ENCODE results near the gene ZNF593OS. TPM values are rescaled to one million over a fixed set of nuclear protein-coding genes. Genes with fewer than 3 reads are reported as not detected.

ZNF593OS gene
- total and polyA plus RNA-seq, 10 of the 15 experiments (the other 5 are each of a cell fraction or from before 2014, with no cell fraction given), result 0.16 to 1.7 (median 0.59) TPM; not detected in 6

- RAD21 ChIA-PET (ENCODE audit: unreplicated experiment), result interaction anchor here (0.6 to 2.8 kb wide), 14 partner anchors 13 to 273 kb away, joined by 3 to 44 read pairs (median 3); partner anchors contain the start of genes CEP85, DHDDS and SH3BGRL3
- TF ChIP-seq SMARCA5 (IDR thresholded peaks at IDR 0.05), result no peak
- TF ChIP-seq, protein P1, sequence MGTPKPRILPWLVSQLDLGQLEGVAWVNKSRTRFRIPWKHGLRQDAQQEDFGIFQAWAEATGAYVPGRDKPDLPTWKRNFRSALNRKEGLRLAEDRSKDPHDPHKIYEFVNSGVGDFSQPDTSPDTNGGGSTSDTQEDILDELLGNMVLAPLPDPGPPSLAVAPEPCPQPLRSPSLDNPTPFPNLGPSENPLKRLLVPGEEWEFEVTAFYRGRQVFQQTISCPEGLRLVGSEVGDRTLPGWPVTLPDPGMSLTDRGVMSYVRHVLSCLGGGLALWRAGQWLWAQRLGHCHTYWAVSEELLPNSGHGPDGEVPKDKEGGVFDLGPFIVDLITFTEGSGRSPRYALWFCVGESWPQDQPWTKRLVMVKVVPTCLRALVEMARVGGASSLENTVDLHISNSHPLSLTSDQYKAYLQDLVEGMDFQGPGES (IDR thresholded peaks at IDR 0.05), result no peak
- SMC1A ChIA-PET (ENCODE audit: uncharacterized antibody, unreplicated experiment), result interaction anchor here (1.2 to 1.7 kb wide), 3 partner anchors 58 to 153 kb away, joined by 5 to 23 read pairs (median 8); partner anchors contain the start of gene CEP85
- WGBS (ENCODE audit: insufficient coverage, insufficient replicate concordance, low lambda C conversion rate, missing lambda C conversion rate), result 60% methylated on average over 4 of the region's 4 CpGs
- Histone ChIP-seq H3K36me3 (ENCODE audit: control insufficient read depth in 2 of 2, insufficient read depth in 2 of 2, low read length in 1 of 2) (no peaks in the 10 kb centered on the region; a peak in 1 of 4 replicates), H3K4me3 (no peak overlapping the region), H3K27ac (ENCODE audit: control insufficient read depth, insufficient read depth) (no peak overlapping the region), H3K9ac (ENCODE audit: control insufficient read depth, insufficient read depth, low read length) (no peak overlapping the region), H3K79me2 (ENCODE audit: control insufficient read depth, insufficient read depth, low read length) (peaks cover 12% of the 10 kb centered on the region), H2AFZ (ENCODE audit: control insufficient read depth, low read depth, low read length) (no peak overlapping the region), H3K4me2 (ENCODE audit: control insufficient read depth, insufficient read depth) (peak overlapping the region; percentile 34; the same call in 1 of the 2 replicates), H3K9me3 (replicated peaks; ENCODE audit: control insufficient read depth, insufficient read depth, low read length) (no peaks in the 10 kb centered on the region), H3K27me3 (replicated peaks in 1 of 2; ENCODE audit: control insufficient read depth in 2 of 2, insufficient read depth in 2 of 2, low read length in 1 of 2) (no peaks in the 10 kb centered on the region), H3K4me1 (ENCODE audit: control insufficient read depth, insufficient read depth, low read length) (peaks cover 12% of the 10 kb centered on the region), H4K20me1 (ENCODE audit: control insufficient read depth, insufficient read depth) (no peaks in the 10 kb centered on the region)
- no TSS peak for BruUV-seq (replicated peaks)
- DNase-seq (ENCODE audit: low read depth, low spot score) (no peak), ATAC-seq (no peak), FAIRE-seq (no peak)
- in situ Hi-C loops (cut with MboI) (no loop called here), intact Hi-C loops (cut with micrococcal nuclease; ENCODE audit: unreplicated experiment) (loop anchor here (1.0 to 10.0 kb wide), 3 partner anchors 65 to 226 kb away; partner anchors contain the start of gene CEP85)
- CTCF ChIA-PET, result interaction anchor here (0.6 to 5.8 kb wide), 29 partner anchors 10 to 301 kb away, joined by 3 to 110 read pairs (median 4); partner anchors contain the start of genes CD52, CEP85, DHDDS and SH3BGRL3
- POLR2A ChIA-PET, result interaction anchor here (1.3 to 2.0 kb wide), 2 partner anchors 62 to 65 kb away, joined by 4 to 11 read pairs; partner anchors contain the start of gene CEP85
Observed at GRCh38 chr1:26169198-26169554, 2.5 kb downstream of the ZNF593OS start.

GRCh38 chr1:26168410-26169197 lies 3.0 kb downstream of the ZNF593OS start, which contains the start of gene C1orf232:
Gene C1orf232, minus strand, starts transcription at chr1:26168963. Its CDS starts 464 bp downstream, at chr1:26168499.
- POLR2A ChIA-PET, result interaction anchor here (2.0 kb wide), 1 partner anchor 66 kb away, joined by 11 read pairs; the partner anchor contains the start of gene CEP85
- WGBS (ENCODE audit: insufficient coverage, insufficient replicate concordance, low lambda C conversion rate, missing lambda C conversion rate), result 53% methylated on average over 5 of the region's 5 CpGs
- peak within 1 kb of the TSS; percentile 72 for H2AFZ ChIP-seq (ENCODE audit: control insufficient read depth, low read depth, low read length)
- FAIRE-seq (no peak), ATAC-seq (no peak), DNase-seq (ENCODE audit: low read depth, low spot score) (no peak)
- H3K4me1 ChIP-seq (ENCODE audit: control insufficient read depth, insufficient read depth, low read length), result peaks cover 12% of the 10 kb centered on the region
- in situ Hi-C loops (cut with MboI), result no loop called here
- H3K36me3 ChIP-seq (ENCODE audit: control insufficient read depth in 2 of 2, insufficient read depth in 2 of 2, low read length in 1 of 2), result no peaks in the 10 kb centered on the region; a peak in 1 of 4 replicates
- intact Hi-C loops (cut with micrococcal nuclease; ENCODE audit: unreplicated experiment), result loop anchor here (1.0 to 10.0 kb wide), 3 partner anchors 66 to 226 kb away; partner anchors contain the start of gene CEP85
- H3K4me2 ChIP-seq (ENCODE audit: control insufficient read depth, insufficient read depth), result peak within 1 kb of the TSS; percentile 93
- H3K9ac ChIP-seq (ENCODE audit: control insufficient read depth, insufficient read depth, low read length), result peak within 1 kb of the TSS; percentile 90
- peaks cover 12% of the 10 kb centered on the region for H3K79me2 ChIP-seq (ENCODE audit: control insufficient read depth, insufficient read depth, low read length)
- H3K27ac ChIP-seq (ENCODE audit: control insufficient read depth, insufficient read depth), result peak within 1 kb of the TSS; percentile 79
- no peaks in the 10 kb centered on the region; the same call in 2 of the 3 replicates for H3K9me3 ChIP-seq (replicated peaks; ENCODE audit: control insufficient read depth, insufficient read depth, low read length)
- BruUV-seq (replicated peaks), result no TSS peak
- H3K4me3 ChIP-seq, result peak within 1 kb of the TSS; percentile 97
- H3K27me3 ChIP-seq (replicated peaks in 1 of 2; ENCODE audit: control insufficient read depth in 2 of 2, insufficient read depth in 2 of 2, low read length in 1 of 2), result peaks cover 0 to 3% of the 10 kb centered on the region in 2 experiments; a peak in 3 of 4 replicates
- no peaks in the 10 kb centered on the region for H4K20me1 ChIP-seq (ENCODE audit: control insufficient read depth, insufficient read depth)
- SMC1A ChIA-PET (ENCODE audit: uncharacterized antibody, unreplicated experiment), result interaction anchor here (1.7 kb wide), 1 partner anchor 153 kb away, joined by 8 read pairs; no protein-coding TSS in a partner anchor
- RAD21 ChIA-PET (ENCODE audit: unreplicated experiment), result interaction anchor here (0.6 to 1.0 kb wide), 3 partner anchors 65 to 273 kb away, joined by 3 to 5 read pairs (median 3); partner anchors contain the start of gene CEP85
- CTCF ChIA-PET, result interaction anchor here (1.3 to 5.8 kb wide), 9 partner anchors 11 to 249 kb away, joined by 3 to 110 read pairs (median 5); partner anchors contain the start of gene CEP85
- TF ChIP-seq RELB (IDR thresholded peaks at IDR 0.05; ENCODE audit: low read depth), result no peak
- no peak for TF ChIP-seq EGR1 (IDR thresholded peaks at IDR 0.05; ENCODE audit: borderline replicate concordance in 1 of 2, low read depth in 2 of 2, low read length in 2 of 2)
- TF ChIP-seq, protein P2, sequence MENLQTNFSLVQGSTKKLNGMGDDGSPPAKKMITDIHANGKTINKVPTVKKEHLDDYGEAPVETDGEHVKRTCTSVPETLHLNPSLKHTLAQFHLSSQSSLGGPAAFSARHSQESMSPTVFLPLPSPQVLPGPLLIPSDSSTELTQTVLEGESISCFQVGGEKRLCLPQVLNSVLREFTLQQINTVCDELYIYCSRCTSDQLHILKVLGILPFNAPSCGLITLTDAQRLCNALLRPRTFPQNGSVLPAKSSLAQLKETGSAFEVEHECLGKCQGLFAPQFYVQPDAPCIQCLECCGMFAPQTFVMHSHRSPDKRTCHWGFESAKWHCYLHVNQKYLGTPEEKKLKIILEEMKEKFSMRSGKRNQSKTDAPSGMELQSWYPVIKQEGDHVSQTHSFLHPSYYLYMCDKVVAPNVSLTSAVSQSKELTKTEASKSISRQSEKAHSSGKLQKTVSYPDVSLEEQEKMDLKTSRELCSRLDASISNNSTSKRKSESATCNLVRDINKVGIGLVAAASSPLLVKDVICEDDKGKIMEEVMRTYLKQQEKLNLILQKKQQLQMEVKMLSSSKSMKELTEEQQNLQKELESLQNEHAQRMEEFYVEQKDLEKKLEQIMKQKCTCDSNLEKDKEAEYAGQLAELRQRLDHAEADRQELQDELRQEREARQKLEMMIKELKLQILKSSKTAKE (IDR thresholded peaks at IDR 0.05; ENCODE audit: low read depth, poor library complexity, severe bottlenecking), result no peak

Data from GM12878 (cell line).